Astrocyte (in vitro differentiated cells and primary cell): ENCODE data around the gene ASB13.

ENCODE experiments used
- EZH2 ChIP-seq: IDR thresholded peaks from 2 replicates; pipeline ENCODE4 v1.6.1; 2012; ENCODE audit warnings: mild to moderate bottlenecking, low read length, inconsistent platforms; ENCODE audit not compliant: insufficient read depth
- TF ChIP-seq, protein P1 (sequence below): IDR thresholded peaks from 2 replicates; pipeline ENCODE4 v1.5.1; 2011; ENCODE audit warnings: low read depth, mild to moderate bottlenecking, inconsistent platforms, low read length, moderate library complexity; ENCODE audit not compliant: insufficient read depth

GRCh38 chr10:5669604-5670003, 3.2 kb upstream of the ASB13 start:
- TF ChIP-seq, protein P1, sequence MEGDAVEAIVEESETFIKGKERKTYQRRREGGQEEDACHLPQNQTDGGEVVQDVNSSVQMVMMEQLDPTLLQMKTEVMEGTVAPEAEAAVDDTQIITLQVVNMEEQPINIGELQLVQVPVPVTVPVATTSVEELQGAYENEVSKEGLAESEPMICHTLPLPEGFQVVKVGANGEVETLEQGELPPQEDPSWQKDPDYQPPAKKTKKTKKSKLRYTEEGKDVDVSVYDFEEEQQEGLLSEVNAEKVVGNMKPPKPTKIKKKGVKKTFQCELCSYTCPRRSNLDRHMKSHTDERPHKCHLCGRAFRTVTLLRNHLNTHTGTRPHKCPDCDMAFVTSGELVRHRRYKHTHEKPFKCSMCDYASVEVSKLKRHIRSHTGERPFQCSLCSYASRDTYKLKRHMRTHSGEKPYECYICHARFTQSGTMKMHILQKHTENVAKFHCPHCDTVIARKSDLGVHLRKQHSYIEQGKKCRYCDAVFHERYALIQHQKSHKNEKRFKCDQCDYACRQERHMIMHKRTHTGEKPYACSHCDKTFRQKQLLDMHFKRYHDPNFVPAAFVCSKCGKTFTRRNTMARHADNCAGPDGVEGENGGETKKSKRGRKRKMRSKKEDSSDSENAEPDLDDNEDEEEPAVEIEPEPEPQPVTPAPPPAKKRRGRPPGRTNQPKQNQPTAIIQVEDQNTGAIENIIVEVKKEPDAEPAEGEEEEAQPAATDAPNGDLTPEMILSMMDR, result no peak
- no peak for TF ChIP-seq EZH2
